NCI-H748 (cell line): Measurements from ENCODE around the gene UBE2L3.
"Not testable (repeated sequence)": the region's sequence is repeated elsewhere in the genome, so short reads cannot be mapped to it uniquely, and the experiment has no call there.

Experiments
- DNase-seq: peaks from one replicate; lab custom pipeline; 2025; ENCODE audit not compliant: unreplicated experiment; lab: John Stamatoyannopoulos, UW

UBE2L3 gene

GRCh38 chr22:21567456-21568346, at the start of gene UBE2L3:
TSS of gene UBE2L3 (plus strand) at chr22:21567714. CDS start at chr22:21567745, 31 bp downstream.
- peak; percentile 74 for DNase-seq

GRCh38 chr22:21526705-21527500, 40.6 kb upstream of the UBE2L3 start:
- not testable (repeated sequence) for DNase-seq

GRCh38 chr22:21531525-21531924, 36.0 kb upstream of the UBE2L3 start:
- not testable (repeated sequence) for DNase-seq

- not testable (repeated sequence) for DNase-seq
These were observed 34.5 kb upstream of the UBE2L3 start for GRCh38 chr22:21532863-21533648.

GRCh38 chr22:21539862-21540261, 27.7 kb upstream of the UBE2L3 start:
- not testable (repeated sequence) for DNase-seq

- DNase-seq = not testable (repeated sequence)
These were observed 22.8 kb upstream of the UBE2L3 start for GRCh38 chr22:21544432-21545322.

GRCh38 chr22:21549558-21549957, 18.0 kb upstream of the UBE2L3 start:
- not testable (repeated sequence) for DNase-seq

GRCh38 chr22:21550008-21550677, 17.4 kb upstream of the UBE2L3 start:
- DNase-seq = not testable (repeated sequence)

- DNase-seq = not testable (repeated sequence)
These were observed 16.9 kb upstream of the UBE2L3 start for GRCh38 chr22:21550678-21551047.

- DNase-seq = not testable (repeated sequence)
These were observed 16.2 kb upstream of the UBE2L3 start, which contains the start of gene RIMBP3C for GRCh38 chr22:21551361-21551760. TSS of gene RIMBP3C (minus strand) at chr22:21551461. CDS start at chr22:21550976, 485 bp downstream.

- not testable (repeated sequence) for DNase-seq
These were observed 8.0 kb upstream of the UBE2L3 start for GRCh38 chr22:21559345-21560125.

- not testable (repeated sequence) for DNase-seq
These were observed 6.9 kb upstream of the UBE2L3 start for GRCh38 chr22:21560657-21561056.

- no peak for DNase-seq
These were observed 3.6 kb upstream of the UBE2L3 start for GRCh38 chr22:21563912-21564311.

GRCh38 chr22:21564411-21564810, 3.1 kb upstream of the UBE2L3 start:
- no peak for DNase-seq

- DNase-seq = no peak
These were observed 997 bp downstream of the UBE2L3 start for GRCh38 chr22:21568347-21569075.

- not testable (repeated sequence) for DNase-seq
These were observed 1.5 kb downstream of the UBE2L3 start for GRCh38 chr22:21569076-21569427.

- no peak for DNase-seq
These were observed 2.1 kb downstream of the UBE2L3 start for GRCh38 chr22:21569459-21570170.
